AG04450 (cell line): Measurements from ENCODE around the gene CST6. TPM values are rescaled to one million over a fixed set of nuclear protein-coding genes. Genes with fewer than 3 reads are reported as not detected.
"Not testable (repeated sequence)": the region's sequence is repeated elsewhere in the genome, so short reads cannot be mapped to it uniquely, and the experiment has no call there.

Experiments
- CTCF ChIA-PET: fragments of 300-600, 350-600 bp; formaldehyde crosslinking; extraction: SDS; loops from one replicate; lab custom pipeline; 2022; ENCODE audit warnings: antibody characterized with exemption, inconsistent platforms; lab: Charles Lee
- POLR2A ChIA-PET: fragments of 350-600 bp; formaldehyde crosslinking; extraction: SDS; loops from one replicate; lab custom pipeline; 2021; ENCODE audit warnings: antibody characterized with exemption, inconsistent platforms; lab: Yijun Ruan, JAX
- DNase-seq: peaks from one replicate; pipeline ENCODE4 v3.0.0-alpha.2; 2011; ENCODE audit warnings: low read depth, low spot score
- H3K27ac ChIP-seq: one replicate; pipeline ENCODE4 v1.5.1; 2012; ENCODE audit warnings: low read depth, low read length, control low read depth
- H3K27me3 ChIP-seq: one replicate; pipeline ENCODE4 v1.6.0; 2012; ENCODE audit warnings: low read length; ENCODE audit not compliant: control insufficient read depth, insufficient read depth
- H3K4me3 ChIP-seq: 2 replicates; pipeline ENCODE4 v1.5.1; 2011; ENCODE audit warnings: mild to moderate bottlenecking, low read depth, low read length, control low read depth
- H3K9me3 ChIP-seq: 2 replicates; pipeline ENCODE4 v1.5.1; 2012; ENCODE audit warnings: low read length; ENCODE audit not compliant: control insufficient read depth, insufficient read depth
- CTCF ChIP-seq: IDR thresholded peaks from 2 replicates; pipeline ENCODE4 v1.5.1; 2011; ENCODE audit warnings: low read depth, low read length, control low read depth, inconsistent platforms
- polyA plus RNA-seq: library from polyadenylated mRNA; depleted of rRNA; stranded (reverse); fragments of >200 nt; gene quantifications from 2 replicates; pipeline ENCODE4 v1.2.3, GENCODE V29; 2011

The CST6 gene
- polyA plus RNA-seq, 1 experiment: 0.69 TPM

- POLR2A ChIA-PET: interaction anchor here (0.6 kb wide), 3 partner anchors 134 to 279 kb away, joined by 3 to 4 read pairs (median 3); no protein-coding TSS in a partner anchor
- no peak for TF ChIP-seq CTCF
- CTCF ChIA-PET: interaction anchor here (1.0 to 2.0 kb wide), 3 partner anchors 14 to 124 kb away, joined by 3 to 9 read pairs (median 6); no protein-coding TSS in a partner anchor
- H3K4me3 ChIP-seq: no peak overlapping the region
- H3K27ac ChIP-seq: no peak overlapping the region
- peaks cover 3% of the 10 kb centered on the region for H3K27me3 ChIP-seq
- H3K9me3 ChIP-seq: no peaks in the 10 kb centered on the region; the same call in 1 of the 2 replicates
- no peak for DNase-seq
Measured at GRCh38 chr11:66008468-66009101, 3.2 kb upstream of the CST6 start.

- DNase-seq, H3K9me3 ChIP-seq, H3K4me3 ChIP-seq, H3K27me3 ChIP-seq, H3K27ac ChIP-seq, POLR2A ChIA-PET: not testable (repeated sequence)
- CTCF ChIA-PET: interaction anchor here (1.0 to 2.0 kb wide), 2 partner anchors 36 to 125 kb away, joined by 3 to 6 read pairs; no protein-coding TSS in a partner anchor
Measured at GRCh38 chr11:66010036-66010435, 1.8 kb upstream of the CST6 start.

- no peaks in the 10 kb centered on the region; the same call in 1 of the 2 replicates for H3K9me3 ChIP-seq
- H3K4me3 ChIP-seq: no peak overlapping the region
- TF ChIP-seq CTCF: no peak
- peaks cover 3% of the 10 kb centered on the region for H3K27me3 ChIP-seq
- no peak for DNase-seq
- ChIA-PET POLR2A (interaction anchor here (0.6 kb wide), 1 partner anchor 42 kb away, joined by 4 read pairs; no protein-coding TSS in a partner anchor), CTCF (interaction anchor here (1.4 to 3.2 kb wide), 2 partner anchors 11 to 34 kb away, joined by 3 to 16 read pairs; no protein-coding TSS in a partner anchor)
- no peak overlapping the region for H3K27ac ChIP-seq
Measured at GRCh38 chr11:66011239-66011784, 496 bp upstream of the CST6 start.

GRCh38 chr11:66012371-66012945 lies 650 bp downstream of the CST6 start:
- no peak overlapping the region for H3K4me3 ChIP-seq
- peaks cover 3% of the 10 kb centered on the region for H3K27me3 ChIP-seq
- H3K27ac ChIP-seq: no peak overlapping the region
- no peak for DNase-seq
- ChIA-PET POLR2A (no interaction called here), CTCF (interaction anchor here (3.2 kb wide), 1 partner anchor 10 kb away, joined by 16 read pairs; no protein-coding TSS in a partner anchor)
- H3K9me3 ChIP-seq: no peaks in the 10 kb centered on the region; the same call in 1 of the 2 replicates
- TF ChIP-seq CTCF: no peak

- no peak for TF ChIP-seq CTCF
- CTCF ChIA-PET: interaction anchor here (1.1 to 3.2 kb wide), 2 partner anchors 9 to 33 kb away, joined by 3 to 16 read pairs; no protein-coding TSS in a partner anchor
- POLR2A ChIA-PET: no interaction called here
- Histone ChIP-seq H3K4me3 (no peak overlapping the region), H3K9me3 (no peaks in the 10 kb centered on the region; the same call in 1 of the 2 replicates), H3K27ac (no peak overlapping the region), H3K27me3 (peaks cover 3% of the 10 kb centered on the region)
- DNase-seq: no peak
Measured at GRCh38 chr11:66012946-66013761, 1.3 kb downstream of the CST6 start.
